GM21390 (cell line): ENCODE data around the gene VTI1B.

ENCODE experiments used
- ATAC-seq: cut with Tn5 transposase; IDR thresholded peaks from one replicate; pipeline ENCODE4 v1.9.1; 2021; ENCODE audit not compliant: unreplicated experiment

Gene VTI1B

DNA sequence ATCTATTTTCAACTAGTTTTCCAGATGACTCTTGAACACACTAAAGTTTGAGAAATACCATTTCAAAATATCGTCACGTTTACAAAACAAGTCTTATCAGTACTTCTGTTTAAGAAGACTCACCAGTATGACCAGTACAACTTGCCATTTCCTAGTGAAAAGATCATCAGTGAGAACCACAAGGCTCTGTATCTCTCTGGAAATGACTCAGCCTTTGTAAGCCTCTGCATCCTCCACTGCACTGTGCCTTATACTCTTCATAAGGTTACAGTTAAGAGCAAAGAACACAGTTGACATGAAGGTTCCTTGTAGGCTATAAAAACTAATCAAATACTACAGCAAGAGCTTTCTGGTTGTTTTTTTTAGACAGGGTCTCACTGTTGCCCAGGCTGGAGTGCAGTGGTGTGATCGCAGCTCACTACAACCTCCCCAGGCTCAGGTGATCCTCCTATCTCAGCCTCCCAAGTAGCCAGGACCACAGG is 5.7 kb upstream of the VTI1B start:
- ATAC-seq: peak; percentile 99

- no peak for ATAC-seq
Observed at GRCh38 chr14:67679006-67679405, 4.6 kb upstream of the VTI1B start.

DNA sequence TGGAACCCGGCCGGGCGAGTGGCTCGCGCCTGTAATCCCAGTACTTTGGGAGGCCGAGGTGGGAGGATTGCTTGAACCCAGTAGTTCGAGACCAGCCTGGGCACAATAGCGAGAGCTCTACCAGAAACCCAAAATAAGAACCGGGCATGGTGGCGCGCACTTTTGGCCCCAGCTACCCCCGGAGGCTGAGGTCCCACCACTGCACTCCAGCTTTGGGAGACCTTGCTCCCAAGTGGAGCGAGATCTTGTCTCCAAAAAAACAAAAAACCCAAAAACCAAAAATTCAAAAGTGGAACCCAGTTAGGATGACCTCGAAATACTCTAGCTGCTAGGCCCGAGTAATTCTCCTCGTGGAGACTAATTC is 769 bp upstream of the VTI1B start:
- no peak for ATAC-seq

DNA sequence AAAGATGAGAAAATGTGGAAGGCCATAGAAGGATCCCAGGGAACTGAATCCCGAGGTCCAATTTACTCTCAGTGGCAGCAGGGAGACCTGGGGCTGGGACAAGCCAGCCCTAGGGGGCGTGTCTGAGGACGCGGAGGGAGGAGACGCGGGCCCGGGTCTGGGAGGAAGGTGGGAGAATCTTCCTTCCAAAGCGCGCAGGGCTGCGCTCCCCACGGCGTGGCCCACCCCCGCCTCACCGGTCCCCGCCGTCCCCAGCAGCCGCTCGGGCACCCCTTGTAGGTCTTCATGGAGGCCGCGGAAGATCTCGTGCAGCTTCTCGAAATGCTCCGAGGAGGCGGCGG is 323 bp downstream of the VTI1B start:
- peak; percentile 48 for ATAC-seq

DNA sequence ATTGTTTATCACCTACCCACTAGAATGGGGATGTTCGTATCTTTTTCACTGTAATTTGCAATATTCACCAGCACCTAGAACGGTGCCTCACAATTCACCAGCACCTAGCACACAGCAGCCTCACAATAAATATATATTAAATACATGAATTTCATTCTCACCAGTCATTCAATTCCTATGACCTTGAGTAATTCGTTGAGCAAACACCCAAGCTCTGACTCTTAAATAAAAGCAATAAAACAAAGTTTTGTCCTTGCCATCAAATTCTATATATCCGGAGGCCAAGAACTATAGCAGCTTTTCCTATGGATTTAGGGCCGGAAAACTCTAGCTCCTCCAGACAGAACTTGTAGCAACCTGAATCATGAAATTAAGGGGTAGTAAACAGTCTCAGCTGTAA is 981 bp downstream of the VTI1B start:
- no peak for ATAC-seq

DNA sequence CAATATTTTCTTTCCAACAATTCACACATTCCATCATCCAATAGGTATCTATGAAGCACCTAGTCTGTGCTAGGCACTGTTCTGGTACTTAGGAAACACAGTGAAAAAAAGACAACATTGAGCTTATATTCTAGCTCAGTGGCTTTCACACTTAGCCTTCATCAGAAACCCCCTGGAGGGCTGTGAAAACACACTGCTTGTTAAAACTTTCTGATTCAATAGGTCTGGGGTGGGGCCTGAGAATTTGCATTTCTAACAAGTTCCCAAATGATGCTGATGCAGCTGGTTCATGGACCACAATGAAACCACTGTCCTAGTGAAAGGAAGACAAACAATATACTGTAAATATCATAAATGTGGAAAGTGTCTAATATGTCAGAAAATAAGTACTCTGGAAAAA is 5.9 kb downstream of the VTI1B start:
- ATAC-seq: no peak

GRCh38 chr14:67666750-67667449 is 7.5 kb downstream of the VTI1B start:
- ATAC-seq: no peak

- ATAC-seq: no peak
Observed at GRCh38 chr14:67665868-67666267, 8.6 kb downstream of the VTI1B start.

DNA sequence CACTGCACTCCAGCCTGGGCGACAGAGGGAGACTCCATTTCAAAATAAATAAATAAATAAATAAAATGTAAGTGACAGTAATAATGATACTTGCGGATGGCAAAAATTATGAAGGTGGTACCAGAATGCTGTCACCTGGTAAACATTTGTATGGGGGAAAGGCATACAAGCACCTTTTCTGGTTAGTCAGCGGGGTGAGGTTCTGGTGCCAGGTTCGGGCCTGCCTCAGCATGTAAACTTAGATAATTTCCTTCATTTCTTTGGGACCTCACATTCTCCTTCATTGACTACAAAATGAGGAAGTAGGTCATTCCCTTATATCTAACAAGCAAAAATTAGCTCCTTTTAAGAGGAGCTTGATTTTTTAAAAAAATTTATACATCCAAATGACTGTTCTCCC is 10.8 kb downstream of the VTI1B start:
- ATAC-seq: no peak

GRCh38 chr14:67653651-67654280 is 20.7 kb downstream of the VTI1B start:
- ATAC-seq: no peak

GRCh38 chr14:67652189-67652588 is 22.2 kb downstream of the VTI1B start:
- ATAC-seq: no peak

DNA sequence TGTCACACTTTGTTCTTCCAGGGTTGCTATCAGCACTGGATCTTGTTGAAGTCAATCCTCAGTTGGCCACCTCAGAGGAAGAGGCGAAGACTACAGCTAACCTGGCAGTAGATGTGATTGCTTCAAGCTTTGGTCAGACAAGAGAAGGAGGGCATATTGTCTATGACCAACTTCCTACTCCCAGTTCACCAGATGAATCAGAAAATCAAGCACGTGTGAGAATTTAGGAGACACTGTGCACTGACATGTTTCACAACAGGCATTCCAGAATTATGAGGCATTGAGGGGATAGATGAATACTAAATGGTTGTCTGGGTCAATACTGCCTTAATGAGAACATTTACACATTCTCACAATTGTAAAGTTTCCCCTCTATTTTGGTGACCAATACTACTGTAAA is 23.7 kb downstream of the VTI1B start:
- no peak for ATAC-seq

DNA sequence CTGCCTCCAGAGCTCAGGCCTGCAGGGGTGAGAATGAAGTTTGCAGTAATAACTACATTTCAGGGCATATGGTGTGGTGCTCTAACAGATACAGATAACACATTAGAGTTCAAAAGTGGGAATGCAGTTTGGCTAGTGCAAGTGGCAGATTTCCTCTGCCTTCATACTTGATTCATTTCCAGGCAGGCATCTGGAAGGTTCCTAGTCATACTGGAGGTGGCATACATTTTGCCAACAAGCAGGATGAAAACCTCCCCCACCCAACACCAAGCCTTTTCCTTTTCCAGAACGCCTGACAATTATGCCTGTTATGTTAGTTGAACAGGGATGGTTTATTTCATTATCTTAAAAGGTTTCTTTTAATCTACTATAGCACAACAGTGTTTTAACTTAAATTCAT is 24.3 kb downstream of the VTI1B start:
- ATAC-seq: no peak

- ATAC-seq: no peak
Observed at GRCh38 chr14:67646131-67646530, 28.3 kb downstream of the VTI1B start.

- ATAC-seq: no peak
Observed at GRCh38 chr14:67645414-67645813, 29.0 kb downstream of the VTI1B start.

- ATAC-seq: no peak
Observed at GRCh38 chr14:67644428-67644827, 30.0 kb downstream of the VTI1B start.

DNA sequence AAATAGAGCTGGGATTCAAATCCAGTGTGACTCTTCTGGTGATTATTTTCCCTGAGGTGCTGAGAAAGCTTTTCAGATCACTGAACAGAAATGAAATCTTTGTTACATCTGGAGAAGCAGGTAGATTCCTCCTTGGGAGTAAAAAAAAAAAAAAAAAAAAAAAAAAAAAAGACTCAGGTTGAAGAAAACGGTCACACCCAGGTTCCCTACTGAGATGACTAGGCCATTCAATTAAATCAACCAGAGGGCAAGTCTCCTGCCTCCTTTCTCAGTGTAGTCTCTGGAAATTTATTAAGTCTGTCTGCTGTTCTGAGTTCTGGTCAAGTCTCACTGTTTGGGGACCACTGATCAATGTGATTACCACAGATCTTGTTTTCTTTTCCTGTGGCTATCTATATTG is 30.7 kb downstream of the VTI1B start:
- ATAC-seq: no peak

- ATAC-seq: no peak
Observed at GRCh38 chr14:67641902-67642749, 32.3 kb downstream of the VTI1B start.

DNA sequence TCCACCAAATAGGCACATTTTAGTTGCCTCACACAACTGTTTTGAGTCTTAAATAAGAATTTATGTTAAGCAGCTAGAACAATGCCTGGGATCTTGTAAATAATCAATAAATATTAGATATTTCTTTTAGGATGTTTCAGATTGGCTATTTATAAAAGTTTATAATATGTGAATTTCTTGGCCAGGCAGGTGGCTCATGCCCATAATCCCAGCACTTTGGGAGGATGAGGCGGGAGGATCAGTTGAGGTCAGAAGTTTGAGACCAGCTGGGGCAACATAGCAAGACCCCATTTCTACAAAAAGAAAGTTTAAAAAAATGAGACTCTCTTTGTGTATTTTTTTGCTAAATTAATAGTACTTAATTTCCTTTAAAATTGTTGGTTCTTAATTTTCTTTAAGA is 33.0 kb downstream of the VTI1B start:
- ATAC-seq: no peak

DNA sequence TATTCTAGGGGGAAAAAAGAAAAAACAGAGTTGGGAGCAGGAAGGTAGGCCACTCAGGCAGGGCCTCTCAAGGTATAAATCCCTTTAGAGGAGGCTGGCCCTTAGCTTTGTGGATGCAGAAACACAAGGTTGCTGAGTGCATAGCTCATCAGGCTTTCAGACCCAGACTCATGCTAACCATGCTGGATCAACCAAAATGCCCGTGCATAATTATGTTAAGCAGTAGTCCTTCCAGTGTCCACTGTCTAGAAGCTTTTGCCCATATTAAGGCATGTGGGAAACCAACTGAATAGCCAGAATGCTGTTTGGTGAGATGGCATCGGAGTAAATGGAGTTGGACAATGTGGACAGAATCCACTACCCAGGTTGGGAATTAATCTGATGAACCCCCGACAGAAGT is 35.8 kb downstream of the VTI1B start:
- ATAC-seq: no peak

DNA sequence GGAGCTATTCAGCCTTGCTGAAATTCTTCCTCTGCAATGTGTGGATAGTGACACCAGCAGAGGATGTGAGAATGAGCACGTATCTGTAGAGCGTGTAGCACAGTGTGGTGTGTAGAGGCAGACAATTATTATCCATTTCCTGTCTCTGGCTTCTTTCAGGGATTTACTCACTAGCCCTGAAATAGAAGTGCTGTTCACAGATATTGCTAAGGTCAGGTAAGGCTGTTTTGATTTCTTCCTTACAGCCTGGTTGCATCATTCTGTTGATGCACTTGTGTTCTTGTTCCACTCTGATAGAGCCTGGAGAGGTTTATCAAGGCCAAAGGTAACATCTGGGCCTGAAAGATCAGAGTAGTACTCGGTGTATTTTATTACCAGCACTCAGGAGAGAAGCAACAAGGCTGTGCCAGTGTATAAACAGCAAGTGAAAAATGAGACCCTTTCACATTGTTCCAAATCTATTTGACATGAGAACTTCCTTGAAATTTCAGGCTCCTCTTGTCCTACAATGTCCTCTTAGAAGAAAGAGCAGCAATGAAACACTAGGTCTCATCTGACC is 38.0 kb downstream of the VTI1B start:
- no peak for ATAC-seq
